Nephron progenitor cell (in vitro differentiated cells): Measurements from ENCODE around the gene UNC80.

ENCODE experiments used
- DNase-seq: peaks from one replicate; pipeline ENCODE4 v3.0.0; 2021
- H3K27ac Mint-ChIP-seq: 2 replicates; pipeline ENCODE4 v1.8.0; 2021; ENCODE audit warnings: mild to moderate bottlenecking, moderate library complexity, mixed read lengths
- H3K27me3 Mint-ChIP-seq: 2 replicates; pipeline ENCODE4 v1.8.0; 2021; ENCODE audit warnings: mild to moderate bottlenecking, low read depth, mixed read lengths; ENCODE audit not compliant: poor library complexity
- H3K36me3 Mint-ChIP-seq: 2 replicates; pipeline ENCODE4 v1.8.0; 2021; ENCODE audit warnings: low read depth, mixed read lengths
- H3K4me1 Mint-ChIP-seq: 2 replicates; pipeline ENCODE4 v1.8.0; 2021; ENCODE audit warnings: mixed read lengths
- H3K4me3 Mint-ChIP-seq: 2 replicates; pipeline ENCODE4 v1.8.0; 2021; ENCODE audit warnings: mild to moderate bottlenecking, moderate library complexity, mixed read lengths
- H3K9me3 Mint-ChIP-seq: 2 replicates; pipeline ENCODE4 v1.8.0; 2021; ENCODE audit warnings: mild to moderate bottlenecking, moderate library complexity, mixed read lengths
- TF ChIP-seq, protein P1 (sequence below): fragments of 200-600 bp; sonication (generic); IDR thresholded peaks from 2 replicates; pipeline ENCODE4 v1.5.0; 2021; ENCODE audit warnings: antibody characterized with exemption

The UNC80 gene

DNA sequence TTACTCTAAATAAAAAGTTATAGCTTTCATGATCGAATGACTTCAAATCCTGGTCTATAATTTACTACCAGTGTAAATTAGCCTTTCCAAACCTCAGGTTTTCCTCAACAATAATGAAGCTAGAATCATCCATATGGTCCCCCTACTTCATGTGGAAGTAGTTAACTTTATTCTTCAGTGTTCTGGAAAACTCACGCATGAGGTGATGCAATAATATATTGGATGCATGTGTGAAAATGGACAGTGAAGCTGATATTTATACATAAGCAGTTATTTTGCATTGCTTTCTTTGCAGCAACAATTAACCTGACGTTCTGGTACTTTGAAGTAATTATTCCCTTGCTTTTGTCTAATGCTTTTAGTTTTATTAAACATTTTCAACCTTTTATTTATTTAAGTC lies 18.6 kb upstream of the UNC80 start:
- Mint-ChIP-seq H3K4me3 (no peak overlapping the region), H3K36me3 (no peaks in the 10 kb centered on the region), H3K27me3 (no peaks in the 10 kb centered on the region), H3K27ac (no peak overlapping the region), H3K4me1 (peaks cover 9% of the 10 kb centered on the region), H3K9me3 (peaks cover 7% of the 10 kb centered on the region)
- TF ChIP-seq, protein P1, sequence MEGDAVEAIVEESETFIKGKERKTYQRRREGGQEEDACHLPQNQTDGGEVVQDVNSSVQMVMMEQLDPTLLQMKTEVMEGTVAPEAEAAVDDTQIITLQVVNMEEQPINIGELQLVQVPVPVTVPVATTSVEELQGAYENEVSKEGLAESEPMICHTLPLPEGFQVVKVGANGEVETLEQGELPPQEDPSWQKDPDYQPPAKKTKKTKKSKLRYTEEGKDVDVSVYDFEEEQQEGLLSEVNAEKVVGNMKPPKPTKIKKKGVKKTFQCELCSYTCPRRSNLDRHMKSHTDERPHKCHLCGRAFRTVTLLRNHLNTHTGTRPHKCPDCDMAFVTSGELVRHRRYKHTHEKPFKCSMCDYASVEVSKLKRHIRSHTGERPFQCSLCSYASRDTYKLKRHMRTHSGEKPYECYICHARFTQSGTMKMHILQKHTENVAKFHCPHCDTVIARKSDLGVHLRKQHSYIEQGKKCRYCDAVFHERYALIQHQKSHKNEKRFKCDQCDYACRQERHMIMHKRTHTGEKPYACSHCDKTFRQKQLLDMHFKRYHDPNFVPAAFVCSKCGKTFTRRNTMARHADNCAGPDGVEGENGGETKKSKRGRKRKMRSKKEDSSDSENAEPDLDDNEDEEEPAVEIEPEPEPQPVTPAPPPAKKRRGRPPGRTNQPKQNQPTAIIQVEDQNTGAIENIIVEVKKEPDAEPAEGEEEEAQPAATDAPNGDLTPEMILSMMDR: no peak
- no peak for DNase-seq

DNA sequence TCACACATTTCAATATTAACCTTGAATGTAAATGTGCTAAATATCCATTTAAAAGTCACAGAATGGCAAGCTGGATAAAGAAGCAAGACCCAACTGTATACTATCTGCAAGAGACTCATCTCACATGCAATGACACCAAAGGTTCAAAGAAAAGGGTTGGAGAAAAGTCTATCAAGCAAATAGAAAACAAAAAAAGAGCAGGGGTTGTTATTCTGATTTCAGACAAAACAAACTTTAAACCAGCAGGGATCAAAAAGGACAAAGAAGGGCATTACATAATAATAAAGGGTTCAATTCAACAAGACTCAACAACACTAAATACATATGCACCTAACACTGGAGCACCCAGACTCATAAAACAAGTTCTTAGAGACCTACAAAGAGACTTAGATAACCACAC lies 14.5 kb upstream of the UNC80 start:
- H3K27me3 Mint-ChIP-seq: peaks cover 4% of the 10 kb centered on the region
- H3K9me3 Mint-ChIP-seq: peaks cover under 1% of the 10 kb centered on the region
- H3K4me3 Mint-ChIP-seq: no peak overlapping the region
- peaks cover 9% of the 10 kb centered on the region for H3K4me1 Mint-ChIP-seq
- H3K36me3 Mint-ChIP-seq: no peaks in the 10 kb centered on the region
- no peak overlapping the region for H3K27ac Mint-ChIP-seq
- no peak for DNase-seq
- TF ChIP-seq, protein P1: no peak

DNA sequence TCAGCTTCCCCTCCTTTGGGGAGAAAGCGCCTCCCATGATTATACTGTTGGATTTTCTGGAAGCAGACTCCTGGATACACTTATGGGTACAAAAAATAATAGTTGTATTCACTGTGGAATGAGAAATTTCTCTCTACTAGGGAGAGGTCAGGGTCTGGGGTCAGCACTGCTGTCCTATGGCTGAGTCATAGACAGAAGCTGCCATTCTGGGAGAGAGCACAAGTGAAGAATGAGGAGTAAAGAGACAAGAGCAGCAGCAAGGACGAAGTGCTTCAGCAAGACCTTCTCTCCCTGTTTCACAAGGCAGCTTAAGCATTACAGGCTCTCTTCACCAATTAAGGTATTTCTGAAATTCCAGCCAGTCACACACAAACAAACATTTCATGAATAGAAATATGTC lies 10.1 kb upstream of the UNC80 start:
- DNase-seq: no peak
- no peaks in the 10 kb centered on the region for H3K9me3 Mint-ChIP-seq
- H3K4me1 Mint-ChIP-seq: no peaks in the 10 kb centered on the region
- peaks cover 4% of the 10 kb centered on the region for H3K27me3 Mint-ChIP-seq
- H3K27ac Mint-ChIP-seq: no peak overlapping the region
- H3K4me3 Mint-ChIP-seq: no peak overlapping the region
- H3K36me3 Mint-ChIP-seq: no peaks in the 10 kb centered on the region
- TF ChIP-seq, protein P1: no peak

DNA sequence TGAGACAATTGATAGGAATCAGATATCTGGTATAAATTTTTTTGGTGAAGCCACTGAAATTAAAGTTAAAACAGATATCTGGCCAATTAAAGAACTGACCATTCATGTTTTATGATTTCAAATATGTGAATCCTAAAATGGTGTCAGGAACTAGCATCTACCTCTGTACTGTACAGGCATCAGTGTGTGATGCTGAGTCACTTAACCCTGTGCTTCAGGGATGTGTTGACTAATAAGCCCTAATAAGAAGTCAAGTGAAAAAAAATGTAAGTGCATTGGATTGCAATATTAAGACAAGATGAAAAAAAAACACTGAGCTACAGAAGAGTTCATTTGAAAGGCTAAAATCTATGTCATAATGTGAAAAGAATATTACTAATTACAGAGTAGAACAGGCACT lies 9.1 kb upstream of the UNC80 start:
- H3K27me3 Mint-ChIP-seq: peaks cover 4% of the 10 kb centered on the region

DNA sequence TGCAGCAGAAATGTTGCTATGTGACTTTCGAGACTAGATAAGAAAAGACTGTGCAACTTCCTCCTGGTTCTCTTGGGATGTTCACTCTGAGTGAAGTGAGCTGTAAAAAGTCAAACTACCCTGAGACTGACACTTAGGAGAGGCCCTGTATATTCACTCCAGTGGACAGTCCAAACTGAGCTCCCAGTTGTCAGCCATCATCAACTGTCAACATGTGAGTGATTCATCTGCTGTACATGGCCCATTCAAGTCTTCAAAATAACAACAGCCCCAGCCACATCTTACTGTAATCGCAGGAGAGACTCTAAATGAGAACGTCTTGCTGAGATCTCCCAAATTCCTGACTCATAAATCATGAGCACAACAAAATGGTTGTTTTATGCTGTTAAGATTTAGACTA lies 8.5 kb upstream of the UNC80 start:
- H3K4me1 Mint-ChIP-seq: no peaks in the 10 kb centered on the region
- peaks cover 4% of the 10 kb centered on the region for H3K27me3 Mint-ChIP-seq
- no peak for DNase-seq
- no peaks in the 10 kb centered on the region for H3K9me3 Mint-ChIP-seq
- no peaks in the 10 kb centered on the region for H3K36me3 Mint-ChIP-seq
- H3K27ac Mint-ChIP-seq: no peak overlapping the region
- no peak overlapping the region for H3K4me3 Mint-ChIP-seq
- TF ChIP-seq, protein P1: no peak

More for the DNA sequence above, 9.1 kb upstream of the UNC80 start:
- TF ChIP-seq, protein P1: no peak
- Mint-ChIP-seq H3K27ac (no peak overlapping the region), H3K4me1 (no peaks in the 10 kb centered on the region), H3K4me3 (no peak overlapping the region), H3K9me3 (no peaks in the 10 kb centered on the region), H3K36me3 (no peaks in the 10 kb centered on the region)
- DNase-seq: no peak

DNA sequence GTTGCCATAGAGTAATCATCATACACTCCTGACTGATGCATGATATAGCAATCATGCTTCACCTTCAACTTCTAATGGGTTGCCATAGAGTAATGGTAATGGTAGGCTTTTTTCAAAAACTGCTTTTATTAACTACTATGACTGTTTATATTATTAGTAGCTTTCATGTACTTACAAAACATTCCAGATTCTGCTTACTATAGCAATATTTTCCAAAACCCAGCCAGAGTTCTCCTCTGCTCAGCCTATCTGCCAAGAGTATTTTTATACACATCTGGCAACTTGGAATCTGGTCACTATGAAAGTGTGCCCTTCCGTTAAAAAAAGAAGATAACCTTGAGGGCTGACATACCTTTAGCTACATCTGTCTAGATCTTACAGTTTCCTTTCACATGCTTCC lies 5.0 kb upstream of the UNC80 start:
- DNase-seq: no peak
- TF ChIP-seq, protein P1: no peak

More for the DNA sequence above, 5.0 kb upstream of the UNC80 start:
- no peak overlapping the region for H3K27ac Mint-ChIP-seq
- no peaks in the 10 kb centered on the region for H3K36me3 Mint-ChIP-seq
- H3K27me3 Mint-ChIP-seq: peaks cover 26% of the 10 kb centered on the region
- peaks cover 5% of the 10 kb centered on the region for H3K4me1 Mint-ChIP-seq
- H3K9me3 Mint-ChIP-seq: no peaks in the 10 kb centered on the region
- H3K4me3 Mint-ChIP-seq: no peak overlapping the region
